GM10266 (cell line): ENCODE measurements around the gene LGALS9.
"Not testable (repeated sequence)": the region's sequence is repeated elsewhere in the genome, so short reads cannot be mapped to it uniquely, and the experiment has no call there.

ENCODE experiments used
- DNase-seq: peaks from one replicate; pipeline ENCODE4 v3.0.0; 2012; ENCODE audit errors: extremely low spot score
- TF ChIP-seq, protein P1 (sequence below): IDR thresholded peaks from 2 replicates; pipeline ENCODE4 v1.5.1; 2012; ENCODE audit warnings: mild to moderate bottlenecking, low read depth; ENCODE audit not compliant: control insufficient read depth, insufficient read depth; ENCODE audit errors: missing control alignments

Gene LGALS9

DNA sequence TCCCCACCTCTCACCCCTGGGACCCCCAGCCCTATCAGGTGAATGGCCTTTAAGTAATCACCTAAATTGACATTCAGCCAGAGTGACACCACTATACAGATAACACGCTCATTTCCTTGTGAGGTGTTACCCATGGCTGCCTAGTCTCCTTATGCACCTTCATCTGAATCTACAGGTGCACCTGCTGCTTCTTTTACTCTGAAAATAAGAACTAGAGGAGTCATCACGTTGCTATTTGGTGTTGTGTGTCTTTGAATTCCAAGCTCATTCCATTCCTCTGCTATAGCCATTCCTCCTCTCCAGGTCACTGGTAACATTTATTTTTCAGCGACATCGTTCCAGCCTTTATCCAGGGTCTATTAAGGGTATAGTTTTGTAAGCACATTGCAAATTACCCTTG lies 9.8 kb downstream of the LGALS9 start:
- no peak for DNase-seq
- TF ChIP-seq, protein P1, sequence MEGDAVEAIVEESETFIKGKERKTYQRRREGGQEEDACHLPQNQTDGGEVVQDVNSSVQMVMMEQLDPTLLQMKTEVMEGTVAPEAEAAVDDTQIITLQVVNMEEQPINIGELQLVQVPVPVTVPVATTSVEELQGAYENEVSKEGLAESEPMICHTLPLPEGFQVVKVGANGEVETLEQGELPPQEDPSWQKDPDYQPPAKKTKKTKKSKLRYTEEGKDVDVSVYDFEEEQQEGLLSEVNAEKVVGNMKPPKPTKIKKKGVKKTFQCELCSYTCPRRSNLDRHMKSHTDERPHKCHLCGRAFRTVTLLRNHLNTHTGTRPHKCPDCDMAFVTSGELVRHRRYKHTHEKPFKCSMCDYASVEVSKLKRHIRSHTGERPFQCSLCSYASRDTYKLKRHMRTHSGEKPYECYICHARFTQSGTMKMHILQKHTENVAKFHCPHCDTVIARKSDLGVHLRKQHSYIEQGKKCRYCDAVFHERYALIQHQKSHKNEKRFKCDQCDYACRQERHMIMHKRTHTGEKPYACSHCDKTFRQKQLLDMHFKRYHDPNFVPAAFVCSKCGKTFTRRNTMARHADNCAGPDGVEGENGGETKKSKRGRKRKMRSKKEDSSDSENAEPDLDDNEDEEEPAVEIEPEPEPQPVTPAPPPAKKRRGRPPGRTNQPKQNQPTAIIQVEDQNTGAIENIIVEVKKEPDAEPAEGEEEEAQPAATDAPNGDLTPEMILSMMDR, result no peak

DNA sequence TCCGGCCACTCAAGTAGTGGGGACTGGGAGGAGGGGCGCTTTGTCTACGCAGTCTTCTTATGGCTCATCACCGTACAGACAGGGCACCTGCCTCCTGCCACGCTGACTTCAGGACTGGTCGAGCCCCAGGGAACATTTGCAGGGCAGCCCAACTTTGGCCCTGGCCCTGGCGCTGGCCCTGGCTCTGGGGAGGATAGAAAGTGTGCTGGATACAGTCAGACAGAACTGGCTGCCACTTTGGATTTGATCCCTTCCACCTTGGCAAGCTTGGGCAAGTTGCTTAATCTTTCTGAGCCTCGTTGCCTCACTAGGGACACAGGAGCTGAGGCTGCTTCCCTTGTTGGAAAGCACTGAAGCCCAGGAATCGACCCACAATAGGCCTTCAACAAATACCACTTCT lies 13.6 kb downstream of the LGALS9 start:
- DNase-seq, result no peak
- TF ChIP-seq, protein P1, result no peak

DNA sequence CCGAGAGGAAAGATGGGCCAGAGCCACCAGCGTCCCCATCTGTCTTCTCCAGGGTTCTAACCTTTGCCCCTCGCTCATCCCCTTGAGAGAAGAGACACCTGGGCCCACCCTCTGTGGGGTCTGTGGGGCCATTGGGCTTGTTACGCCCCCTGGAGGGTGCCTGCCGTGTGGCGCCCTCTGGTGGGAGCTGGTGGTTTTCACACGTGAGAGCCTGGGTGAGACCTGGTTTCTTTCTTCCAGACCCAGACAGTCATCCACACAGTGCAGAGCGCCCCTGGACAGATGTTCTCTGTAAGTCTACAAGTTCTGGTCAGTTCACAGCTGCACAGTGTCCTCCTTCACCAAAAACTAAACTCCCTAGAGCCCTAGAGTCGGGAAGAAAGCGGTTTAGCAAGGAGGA lies 14.6 kb downstream of the LGALS9 start:
- not testable (repeated sequence) for DNase-seq

DNA sequence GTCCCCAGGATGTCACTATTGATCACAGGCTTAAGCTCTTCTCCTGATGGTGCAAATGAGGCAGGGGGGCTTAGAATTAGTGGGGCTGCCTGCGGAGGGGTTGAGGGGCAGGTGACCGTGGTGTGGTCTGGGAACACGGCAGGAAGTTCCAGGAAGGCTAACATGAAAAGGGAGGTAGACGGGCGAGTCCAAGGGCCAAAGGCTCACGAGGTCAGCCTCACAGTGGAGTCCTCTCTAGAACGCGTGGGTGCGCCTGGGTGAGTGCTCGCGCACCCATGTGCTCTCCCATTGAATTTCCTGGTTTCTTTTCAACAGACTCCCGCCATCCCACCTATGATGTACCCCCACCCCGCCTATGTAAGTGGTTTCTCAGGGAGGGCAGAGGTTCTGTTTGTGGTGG lies 15.2 kb downstream of the LGALS9 start:
- DNase-seq, result no peak
- TF ChIP-seq, protein P1, result no peak

DNA sequence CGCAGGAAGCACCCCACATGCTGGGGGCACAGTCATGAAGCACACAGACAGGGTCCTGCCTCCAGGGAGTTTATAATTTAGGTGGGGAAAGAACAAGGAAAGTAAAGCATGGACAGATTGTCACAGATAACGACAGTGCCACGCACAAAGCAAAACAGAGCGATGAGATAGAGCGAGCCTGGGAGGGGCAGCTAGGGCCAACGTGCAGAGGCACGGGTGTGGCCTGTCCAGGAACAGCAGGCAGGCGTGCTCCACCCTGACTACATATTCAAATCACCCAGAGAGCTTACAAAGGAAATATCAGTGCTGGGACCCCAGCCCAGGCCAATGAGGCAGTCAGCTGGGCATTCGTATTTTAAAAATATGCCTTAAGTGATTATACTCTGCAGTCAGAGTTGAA lies 16.8 kb downstream of the LGALS9 start:
- TF ChIP-seq, protein P1, result no peak
- no peak for DNase-seq

DNA sequence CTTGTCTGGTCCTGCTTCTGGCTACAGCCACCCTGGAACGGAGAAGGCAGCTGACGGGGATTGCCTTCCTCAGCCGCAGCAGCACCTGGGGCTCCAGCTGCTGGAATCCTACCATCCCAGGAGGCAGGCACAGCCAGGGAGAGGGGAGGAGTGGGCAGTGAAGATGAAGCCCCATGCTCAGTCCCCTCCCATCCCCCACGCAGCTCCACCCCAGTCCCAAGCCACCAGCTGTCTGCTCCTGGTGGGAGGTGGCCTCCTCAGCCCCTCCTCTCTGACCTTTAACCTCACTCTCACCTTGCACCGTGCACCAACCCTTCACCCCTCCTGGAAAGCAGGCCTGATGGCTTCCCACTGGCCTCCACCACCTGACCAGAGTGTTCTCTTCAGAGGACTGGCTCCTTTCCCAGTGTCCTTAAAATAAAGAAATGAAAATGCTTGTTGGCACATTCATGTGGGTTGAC lies 18.2 kb downstream of the LGALS9 start:
- DNase-seq, result not testable (repeated sequence)

DNA sequence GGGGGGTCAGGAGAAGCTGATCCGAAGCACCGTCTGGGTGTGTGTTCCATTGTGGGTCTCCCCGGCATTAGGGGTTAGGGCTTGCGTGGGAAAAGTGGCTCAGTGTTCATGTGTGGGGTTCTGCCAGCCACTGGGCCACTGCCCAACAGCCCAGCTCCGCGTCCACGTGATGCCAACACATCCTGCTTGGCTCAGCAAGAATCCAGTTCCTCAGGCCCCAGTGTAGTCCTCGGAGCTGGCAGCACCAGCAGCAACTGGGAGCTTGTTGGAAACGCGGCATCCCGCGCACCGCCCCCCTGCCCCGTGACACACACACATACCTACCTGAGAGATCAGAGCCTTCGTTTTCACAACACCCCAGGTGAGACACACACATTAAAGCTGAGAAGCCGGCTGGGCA lies 18.9 kb downstream of the LGALS9 start:
- no peak for DNase-seq
- TF ChIP-seq, protein P1, result no peak

DNA sequence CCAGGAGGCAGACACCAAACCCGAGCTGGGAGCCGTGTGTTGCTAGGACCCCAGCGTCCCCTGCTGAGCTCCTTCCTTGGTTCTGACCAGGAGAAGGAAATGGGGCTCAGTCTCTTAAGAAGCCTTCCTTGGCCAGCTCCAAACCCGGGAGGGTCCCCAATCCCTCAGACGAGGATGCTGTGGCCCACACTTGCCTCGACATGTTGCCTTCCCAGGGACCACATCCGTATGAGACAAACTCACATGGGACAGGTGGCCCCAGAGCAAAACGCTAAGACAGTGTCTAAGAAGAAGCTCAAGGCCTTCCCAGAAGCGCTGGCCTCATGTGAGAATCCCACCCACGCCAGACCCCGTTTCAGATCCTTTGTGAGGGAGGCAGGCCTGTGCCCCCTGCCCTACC lies 19.8 kb downstream of the LGALS9 start:
- DNase-seq, result no peak
- TF ChIP-seq, protein P1, result no peak
